ENCODE data around the gene TRIM26. TPM values are rescaled to one million over a fixed set of nuclear protein-coding genes. Genes with fewer than 3 reads are reported as not detected.

The TRIM26 gene
- total and polyA plus RNA-seq, 2 of the 13 experiments (the other 11 are each of a cell fraction or from before 2014, with no cell fraction given), result 27.1 to 38.7 TPM

GRCh38 chr6:30213957-30214656, 901 bp upstream of the TRIM26 start (continued):
- TF ChIP-seq ZNF382 (CRISPR knock-in tag; IDR thresholded peaks at IDR 0.05; ENCODE audit: borderline replicate concordance) (no peak), HOXA7 (CRISPR knock-in tag; IDR thresholded peaks at IDR 0.05) (no peak; the same call in 1 of the 2 replicates), ZSCAN22 (CRISPR knock-in tag; IDR thresholded peaks at IDR 0.05) (no peak; the same call in 1 of the 2 replicates), ZKSCAN8 (CRISPR knock-in tag; IDR thresholded peaks at IDR 0.05; ENCODE audit: borderline replicate concordance) (peak; percentile 38; the same call in 1 of the 2 replicates), KLF16 (CRISPR knock-in tag; IDR thresholded peaks at IDR 0.05) (no peak; a peak in 1 of 4 replicates), ZNF432 (CRISPR knock-in tag; IDR thresholded peaks at IDR 0.05; ENCODE audit: borderline replicate concordance) (no peak), CBX2 (IDR thresholded peaks at IDR 0.05; ENCODE audit: low read depth, low read length) (no peak), CBX2 (CRISPR knock-in tag; IDR thresholded peaks at IDR 0.05; ENCODE audit: low read depth) (no peak), ZFYVE20 (CRISPR knock-in tag; IDR thresholded peaks at IDR 0.05; ENCODE audit: borderline replicate concordance, low read depth) (no peak), NFATC3 (CRISPR knock-in tag; IDR thresholded peaks at IDR 0.05) (0 out of 2 replicates have a peak, but pooled peaks have one; percentile 23), NAIF1 (CRISPR knock-in tag; IDR thresholded peaks at IDR 0.05; ENCODE audit: borderline replicate concordance) (no peak; the same call in 1 of the 2 replicates), ZNF576 (CRISPR knock-in tag; IDR thresholded peaks at IDR 0.05) (peak; percentile 56; the same call in 1 of the 2 replicates), CREB1 (IDR thresholded peaks at IDR 0.05) (peak; percentile 61; the same call in 1 of the 2 replicates), CREB1 (CRISPR knock-in tag; IDR thresholded peaks at IDR 0.05) (no peak; the same call in 1 of the 2 replicates), ZNF687 (CRISPR knock-in tag; IDR thresholded peaks at IDR 0.05) (peak; percentile 97), KAT8 (CRISPR knock-in tag; IDR thresholded peaks at IDR 0.05) (peak; percentile 79), MLXIP (CRISPR knock-in tag; IDR thresholded peaks at IDR 0.05; ENCODE audit: borderline replicate concordance) (peak; percentile 14; the same call in 1 of the 2 replicates)
- TF ChIP-seq, protein P1, sequence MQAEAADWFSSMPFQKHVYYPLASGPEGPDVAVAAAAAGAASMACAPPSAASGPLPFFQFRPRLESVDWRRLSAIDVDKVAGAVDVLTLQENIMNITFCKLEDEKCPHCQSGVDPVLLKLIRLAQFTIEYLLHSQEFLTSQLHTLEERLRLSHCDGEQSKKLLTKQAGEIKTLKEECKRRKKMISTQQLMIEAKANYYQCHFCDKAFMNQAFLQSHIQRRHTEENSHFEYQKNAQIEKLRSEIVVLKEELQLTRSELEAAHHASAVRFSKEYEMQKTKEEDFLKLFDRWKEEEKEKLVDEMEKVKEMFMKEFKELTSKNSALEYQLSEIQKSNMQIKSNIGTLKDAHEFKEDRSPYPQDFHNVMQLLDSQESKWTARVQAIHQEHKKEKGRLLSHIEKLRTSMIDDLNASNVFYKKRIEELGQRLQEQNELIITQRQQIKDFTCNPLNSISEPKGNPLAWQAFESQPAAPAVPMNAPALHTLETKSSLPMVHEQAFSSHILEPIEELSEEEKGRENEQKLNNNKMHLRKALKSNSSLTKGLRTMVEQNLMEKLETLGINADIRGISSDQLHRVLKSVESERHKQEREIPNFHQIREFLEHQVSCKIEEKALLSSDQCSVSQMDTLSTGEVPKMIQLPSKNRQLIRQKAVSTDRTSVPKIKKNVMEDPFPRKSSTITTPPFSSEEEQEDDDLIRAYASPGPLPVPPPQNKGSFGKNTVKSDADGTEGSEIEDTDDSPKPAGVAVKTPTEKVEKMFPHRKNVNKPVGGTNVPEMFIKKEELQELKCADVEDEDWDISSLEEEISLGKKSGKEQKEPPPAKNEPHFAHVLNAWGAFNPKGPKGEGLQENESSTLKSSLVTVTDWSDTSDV (CRISPR knock-in tag; IDR thresholded peaks at IDR 0.05), result peak; percentile 62; the same call in 1 of the 2 replicates
